HPDE6-E6E7 (cell line): Measurements from ENCODE around the gene SEBOX.

Experiments used
- DNase-seq: peaks from one replicate; pipeline ENCODE4 v3.0.0; 2011; ENCODE audit warnings: missing footprints; ENCODE audit errors: extremely low spot score

SEBOX gene

GRCh38 chr17:28368915-28369683 is 4.1 kb upstream of the SEBOX start:
- DNase-seq, result no peak

- no peak for DNase-seq
Measured at GRCh38 chr17:28368306-28368831, 3.4 kb upstream of the SEBOX start.

- no peak for DNase-seq
Measured at GRCh38 chr17:28367641-28368305, 2.8 kb upstream of the SEBOX start.

- no peak for DNase-seq
Measured at GRCh38 chr17:28366605-28367004, 1.6 kb upstream of the SEBOX start.

- no peak for DNase-seq
Measured at GRCh38 chr17:28365487-28365886, 488 bp upstream of the SEBOX start.

GRCh38 chr17:28363776-28364650 is 986 bp downstream of the SEBOX start:
- no peak for DNase-seq

GRCh38 chr17:28363186-28363585 is 1.8 kb downstream of the SEBOX start:
- DNase-seq, result no peak

GRCh38 chr17:28357901-28358197 is 7.2 kb downstream of the SEBOX start:
- DNase-seq, result no peak

- peak; percentile 91 for DNase-seq
Measured at GRCh38 chr17:28357061-28357900, 7.7 kb downstream of the SEBOX start, which contains the start of gene POLDIP2. TSS of gene POLDIP2 (minus strand) at chr17:28357527. CDS start at chr17:28357448, 79 bp downstream.

GRCh38 chr17:28350271-28350670 is 14.7 kb downstream of the SEBOX start:
- DNase-seq, result no peak

GRCh38 chr17:28348979-28349378 is 16.0 kb downstream of the SEBOX start:
- DNase-seq, result no peak

GRCh38 chr17:28347261-28347891 is 17.6 kb downstream of the SEBOX start:
- DNase-seq, result peak; percentile 84

GRCh38 chr17:28346746-28347246 is 18.2 kb downstream of the SEBOX start:
- no peak for DNase-seq

- no peak for DNase-seq
Measured at GRCh38 chr17:28346199-28346580, 18.8 kb downstream of the SEBOX start.

- no peak for DNase-seq
Measured at GRCh38 chr17:28345419-28346198, 19.4 kb downstream of the SEBOX start.

GRCh38 chr17:28344435-28344901 is 20.5 kb downstream of the SEBOX start:
- no peak for DNase-seq

- no peak for DNase-seq
Measured at GRCh38 chr17:28344011-28344410, 21.0 kb downstream of the SEBOX start.

- no peak for DNase-seq
Measured at GRCh38 chr17:28343491-28343932, 21.5 kb downstream of the SEBOX start.

- DNase-seq, result no peak
Measured at GRCh38 chr17:28342313-28342712, 22.7 kb downstream of the SEBOX start.

GRCh38 chr17:28341516-28341915 is 23.5 kb downstream of the SEBOX start:
- no peak for DNase-seq
